Thyroid gland (tissue), 4 donors: ENCODE measurements around the gene INTS7. TPM values are rescaled to one million over a fixed set of nuclear protein-coding genes. Genes with fewer than 3 reads are reported as not detected.
A peak's percentile ranks its signal among the peaks of the same experiment; 100 is the strongest.

ENCODE experiments used
- DNase-seq, 2 donors: peaks; one replicate each; pipeline ENCODE4 v3.0.0-alpha.2; 2019
- H3K27ac ChIP-seq, 3 donors: fragments of 200-600 bp; sonication (generic); 1 replicate in 2 of 3; 2 replicates in 1 of 3; pipeline ENCODE4 v1.5.1; 2016 to 2019; ENCODE audit warnings: mild to moderate bottlenecking in 1 of 3, moderate library complexity in 1 of 3
- H3K27me3 ChIP-seq: fragments of 200-600 bp; sonication (generic); one replicate; pipeline ENCODE4 v1.5.1; 2019
- H3K36me3 ChIP-seq, 2 donors: fragments of 200-600 bp; sonication (generic); one replicate each; pipeline ENCODE4 v1.5.1; 2016 to 2019
- H3K4me1 ChIP-seq, 2 donors: fragments of 200-600 bp; sonication (generic); one replicate each; pipeline ENCODE4 v1.5.1; 2017 to 2019
- H3K4me3 ChIP-seq, 3 donors: fragments of 200-600 bp; sonication (generic); replicated peaks in 1 of 3; 1 replicate in 2 of 3; 2 replicates in 1 of 3; pipeline ENCODE4 v1.5.1; 2016; ENCODE audit warnings: mild to moderate bottlenecking in 1 of 3
- H3K9me3 ChIP-seq: fragments of 200-600 bp; sonication (generic); one replicate; pipeline ENCODE4 v1.5.1; 2017
- CTCF ChIP-seq, 6 experiments: fragments of 200-600 bp in 3 of 6; fragments of 450-650 bp in 3 of 6; sonication (generic) in 3 of 6; IDR thresholded peaks; one replicate each; pipeline ENCODE4 v1.5.1; 2016 to 2019; ENCODE audit warnings: antibody characterized with exemption in 6 of 6, mild to moderate bottlenecking in 2 of 6, inconsistent platforms in 1 of 6, moderate library complexity in 1 of 6
- POLR2A ChIP-seq, 2 donors: fragments of 450-650 bp; IDR thresholded peaks; one replicate each; pipeline ENCODE4 v1.6.1; 2017; ENCODE audit warnings: antibody characterized with exemption in 2 of 2, mild to moderate bottlenecking in 2 of 2, moderate library complexity in 1 of 2
- WGBS, 2 donors: methylation state at CpG; one replicate each; pipeline ENCODE4 v1.1.5; 2017; 5-methylcytosine and 5-hydroxymethylcytosine counted together
- intact Hi-C: fragments of 100-400 bp; cut with DNase I; formaldehyde crosslinking; loops from one replicate; pipeline ENCODE4 v1.15.1; 2023
- total RNA-seq, 4 donors: library from RNA; depleted of rRNA; stranded (reverse); fragments of >200 nt; gene quantifications; one replicate each; pipeline ENCODE4 v1.2.3, GENCODE V29; 2016

INTS7 gene
- total RNA-seq, 4 donors from 2014 or later, result 14.8 to 22.6 (median 19.5) TPM

GRCh38 chr1:211929683-211930082 is 105.7 kb downstream of the INTS7 start:
- Histone ChIP-seq H3K36me3 (no peaks in the 10 kb centered on the region), H3K4me3 (no peak overlapping the region), H3K9me3 (no peaks in the 10 kb centered on the region), H3K27ac (no peak overlapping the region), H3K27me3 (no peaks in the 10 kb centered on the region), H3K4me1 (peaks cover 4 to 16% of the 10 kb centered on the region in 2 donors)
- TF ChIP-seq POLR2A (IDR thresholded peaks at IDR 0.05), result no peak
- no peak for TF ChIP-seq CTCF (IDR thresholded peaks at IDR 0.05)
- DNase-seq, result no peak
- 92 to 93% methylated on average over 2 of the region's 2 CpGs for WGBS, 2 donors
- intact Hi-C loops, result no loop called here

GRCh38 chr1:211928993-211929637 is 106.2 kb downstream of the INTS7 start:
- Histone ChIP-seq H3K9me3 (no peaks in the 10 kb centered on the region), H3K4me1 (peaks cover 0 to 10% of the 10 kb centered on the region in 2 donors), H3K4me3 (no peak overlapping the region), H3K27ac (no peak overlapping the region), H3K27me3 (no peaks in the 10 kb centered on the region), H3K36me3 (no peaks in the 10 kb centered on the region)
- 65 to 71% methylated on average over 9 of the region's 9 CpGs for WGBS, 2 donors
- intact Hi-C loops, result no loop called here
- peak; percentile 27 to 34 for DNase-seq
- no peak for TF ChIP-seq CTCF (IDR thresholded peaks at IDR 0.05)
- TF ChIP-seq POLR2A (IDR thresholded peaks at IDR 0.05), result no peak

- peaks cover 0 to 10% of the 10 kb centered on the region in 2 donors for H3K4me1 ChIP-seq
- DNase-seq, result no peak
- intact Hi-C loops, result no loop called here
- no peak overlapping the region for H3K4me3 ChIP-seq
- 93 to 100% methylated on average over 1 of the region's 1 CpG for WGBS, 2 donors
- H3K27me3 ChIP-seq, result no peaks in the 10 kb centered on the region
- no peaks in the 10 kb centered on the region for H3K36me3 ChIP-seq
- no peaks in the 10 kb centered on the region for H3K9me3 ChIP-seq
- no peak for TF ChIP-seq POLR2A (IDR thresholded peaks at IDR 0.05)
- TF ChIP-seq CTCF (IDR thresholded peaks at IDR 0.05), result no peak
- no peak overlapping the region for H3K27ac ChIP-seq
These were observed 107.0 kb downstream of the INTS7 start for GRCh38 chr1:211928290-211928801.

- 38 to 64% methylated on average over 7 of the region's 7 CpGs for WGBS, 2 donors
- H3K27ac ChIP-seq, result no peak overlapping the region
- no peak for DNase-seq
- no peaks in the 10 kb centered on the region for H3K27me3 ChIP-seq
- TF ChIP-seq POLR2A (IDR thresholded peaks at IDR 0.05) (no peak), CTCF (IDR thresholded peaks at IDR 0.05) (no peak)
- intact Hi-C loops, result no loop called here
- no peaks in the 10 kb centered on the region for H3K9me3 ChIP-seq
- no peak overlapping the region for H3K4me3 ChIP-seq
- no peaks in the 10 kb centered on the region for H3K36me3 ChIP-seq
- peaks cover 0 to 18% of the 10 kb centered on the region in 2 donors for H3K4me1 ChIP-seq
These were observed 110.3 kb downstream of the INTS7 start for GRCh38 chr1:211925016-211925415.

GRCh38 chr1:211924256-211924655 is 111.1 kb downstream of the INTS7 start:
- Histone ChIP-seq H3K4me3 (no peak overlapping the region), H3K36me3 (no peaks in the 10 kb centered on the region), H3K27me3 (no peaks in the 10 kb centered on the region), H3K27ac (no peak overlapping the region), H3K9me3 (no peaks in the 10 kb centered on the region), H3K4me1 (peaks cover 0 to 19% of the 10 kb centered on the region in 2 donors)
- DNase-seq, result no peak
- intact Hi-C loops, result no loop called here
- TF ChIP-seq CTCF (IDR thresholded peaks at IDR 0.05) (no peak), POLR2A (IDR thresholded peaks at IDR 0.05) (no peak)
- 84 to 90% methylated on average over 10 of the region's 10 CpGs for WGBS, 2 donors
